Heart left ventricle (tissue), 16 donors: ENCODE data around the gene IFT43. TPM values are rescaled to one million over a fixed set of nuclear protein-coding genes. Genes with fewer than 3 reads are reported as not detected.

Source experiments
- ATAC-seq, 4 donors: fragments of 200-7000 bp; cut with Tn5 transposase; one replicate each; pipeline ENCODE4 v1.9.1; 2020 to 2022; ENCODE audit warnings: moderate library complexity in 4 of 4, mild to moderate bottlenecking in 3 of 4, moderate number of reproducible peaks in 1 of 4
- DNase-seq, 5 donors: peaks; one replicate each; pipeline ENCODE4 v3.0.0-alpha.2; 2020
- H3K27ac ChIP-seq, 12 donors: fragments of 200-600 bp; sonication (generic) in 4 of 12; one replicate each; pipeline versions ENCODE4 v1.5.0 to v1.8.0; 2016 to 2022; ENCODE audit warnings: mild to moderate bottlenecking in 2 of 12
- H3K27me3 ChIP-seq, 9 donors: fragments of 200-600 bp; sonication (generic) in 2 of 9; one replicate each; pipeline versions ENCODE4 v1.5.1 to v1.8.0; 2016 to 2022; ENCODE audit warnings: mild to moderate bottlenecking in 3 of 9
- H3K36me3 ChIP-seq, 9 donors: fragments of 200-600 bp; sonication (generic) in 2 of 9; one replicate each; pipeline versions ENCODE4 v1.5.0 to v1.8.0; 2018 to 2022; ENCODE audit warnings: mild to moderate bottlenecking in 2 of 9
- H3K4me1 ChIP-seq, 12 donors: fragments of 200-600 bp; sonication (generic) in 4 of 12; one replicate each; pipeline versions ENCODE4 v1.5.0 to v1.8.0; 2016 to 2022; ENCODE audit warnings: mild to moderate bottlenecking in 3 of 12
- H3K4me3 ChIP-seq, 12 donors: fragments of 200-600 bp; sonication (generic) in 4 of 12; one replicate each; pipeline versions ENCODE4 v1.5.0 to v1.8.0; 2017 to 2022; ENCODE audit warnings: mild to moderate bottlenecking in 9 of 12, moderate library complexity in 4 of 12
- H3K9me3 ChIP-seq, 12 donors: fragments of 200-600 bp; sonication (generic) in 4 of 12; one replicate each; pipeline versions ENCODE4 v1.5.0 to v1.8.0; 2016 to 2022; ENCODE audit warnings: mild to moderate bottlenecking in 1 of 12
- CTCF ChIP-seq, 12 donors: fragments of 200-600 bp; sonication (generic) in 4 of 12; IDR thresholded peaks; one replicate each; pipeline versions ENCODE4 v1.5.0 to v1.8.0; 2018 to 2022; ENCODE audit warnings: antibody characterized with exemption in 12 of 12, mild to moderate bottlenecking in 5 of 12
- POLR2A ChIP-seq, 2 donors: fragments of 450-650 bp; IDR thresholded peaks; one replicate each; pipeline ENCODE4 v1.6.1; 2017; ENCODE audit warnings: antibody characterized with exemption in 2 of 2, mild to moderate bottlenecking in 2 of 2, moderate library complexity in 2 of 2
- WGBS, 4 donors: extraction: QIAGEN DNeasy Blood & Tissue Kit in 2 of 4; methylation state at CpG; one replicate each; pipeline versions ENCODE4 v1.1.5 to v1.1.7; 2013 to 2018; 5-methylcytosine and 5-hydroxymethylcytosine counted together
- intact Hi-C, 10 donors: fragments of 100-400 bp; cut with DNase I; formaldehyde crosslinking; loops; one replicate each; pipeline versions ENCODE4 v1.11.1 to v1.14.2; 2022
- polyA plus RNA-seq, 2 donors: library from polyadenylated mRNA; stranded (reverse); fragments of 200-250 nt; gene quantifications; one replicate each; pipeline ENCODE4 v1.2.3, GENCODE V29; 2013
- total RNA-seq, 9 donors: library from RNA; depleted of rRNA in 2 of 9; stranded (reverse); fragments of >200 nt in 2 of 9; fragmentation: NEBNext Ultra II Directional in 3 of 9; extraction: Animal tissue kit (Norgen Biotek cat#: 25700) in 3 of 9; gene quantifications; one replicate each; pipeline versions ENCODE4 v1.1.0 to v1.2.4, GENCODE V29; 2016 to 2023
- donor health status: ischemic (EF 13 %, LVEDD 7.1; RV severe dilation, severe dysfunction).
- donor health status: healthy with polysubstance abuse.
- donor health status: DM: no; HTN: yes; CAD: no.
- donor health status: DM: no; HTN: no; CAD: no.
- donor health status: ischemic (EF 25% LVEDD 6.9; RV normal size, moderate dysfunction).
- donor health status: ischemic (EF 25% LVEDD 5.7; RV mildly dilated, moderate dysfunction).
- donor health status: healthy.
- donor health status: DM: yes; HTN: yes; CAD: no.
- donor health status: ischemic (EF 35%, LVEDD 5.7; RV mildly dilated, moderate dysfunction).
- donor health status: nonischemic (EF 11% LVEDD 7.7; RV severe dilation, severe dysfunction).
- donor health status: DM: yes; HTN: yes; CAD: no.
- donor health status: PGD.
- donor health status: ischemic (EF 29% LVEDD 5.4; RV normal size, mild dysfunction).
- donor health status: nonischemic (EF 23%, LVEDD 6.1; RV moderate dilation, normal function).

IFT43 gene
- total and polyA plus RNA-seq, 11 donors, result 22.8 to 54.7 (median 30.8) TPM

- WGBS, 4 donors, result 39 to 70% (median 50%) methylated on average over 2 to 3 of the region's 3 CpGs
- no peak for ATAC-seq
- Histone ChIP-seq H3K36me3 (no peaks in the 10 kb centered on the region), H3K27ac (no peak overlapping the region), H3K9me3 (no peaks in the 10 kb centered on the region), H3K4me3 (no peak overlapping the region), H3K4me1 (no peaks in the 10 kb centered on the region), H3K27me3 (peaks cover 0 to 64% (median 34%) of the 10 kb centered on the region in 9 donors)
- TF ChIP-seq CTCF (IDR thresholded peaks at IDR 0.05) (no peak), POLR2A (IDR thresholded peaks at IDR 0.05) (no peak)
- no peak for DNase-seq
- intact Hi-C loops, result no loop called here
Observed at GRCh38 chr14:76129851-76130576, 144.5 kb downstream of the IFT43 start.

DNA sequence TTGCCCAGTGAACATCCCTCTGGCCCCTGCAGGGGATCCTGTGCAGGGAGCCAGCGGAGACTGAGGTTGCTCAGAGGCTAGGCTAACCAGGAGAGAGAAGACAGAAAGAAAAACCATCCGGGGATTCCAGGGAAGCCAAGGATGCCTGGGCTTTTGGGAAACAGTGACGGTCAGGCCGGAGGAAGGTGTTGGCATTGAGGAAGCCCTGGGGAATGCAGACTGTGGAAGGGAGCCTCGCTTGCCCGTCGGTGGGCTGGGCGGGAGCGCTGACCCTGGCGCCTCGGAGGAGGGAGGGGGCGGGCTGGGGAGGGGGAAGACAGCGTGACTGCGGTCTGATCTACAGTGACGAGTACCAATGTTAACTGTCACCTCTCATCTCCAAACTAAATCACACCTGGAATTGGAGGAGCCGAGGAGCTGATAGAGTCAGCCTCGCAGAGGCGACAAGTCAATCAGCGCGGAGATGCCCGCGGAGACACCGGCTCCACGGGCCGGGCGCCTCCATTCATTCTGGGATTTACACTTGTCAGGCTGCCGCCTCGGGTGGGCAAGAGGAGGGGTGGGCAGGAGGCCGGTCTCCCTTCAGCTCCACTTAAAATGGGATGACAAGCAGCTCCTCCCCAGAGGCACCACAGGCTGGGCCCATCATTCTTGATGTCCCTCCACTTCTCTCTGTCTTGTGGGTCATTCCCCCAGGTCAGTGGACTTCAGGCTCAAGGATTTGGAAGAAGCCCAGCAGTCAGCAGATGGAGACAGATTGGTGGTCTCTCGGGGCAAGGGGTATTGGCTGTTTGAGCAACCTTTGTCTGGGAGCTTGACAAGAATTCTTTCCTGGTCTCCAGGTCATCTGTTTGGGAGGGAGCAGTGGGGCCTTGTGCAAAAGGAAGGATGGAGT, 145.8 kb downstream of the IFT43 start:
- TF ChIP-seq CTCF (IDR thresholded peaks at IDR 0.05) (no peak), POLR2A (IDR thresholded peaks at IDR 0.05) (no peak)
- DNase-seq (no peak), ATAC-seq (no peak)
- Histone ChIP-seq H3K9me3 (no peaks in the 10 kb centered on the region), H3K4me1 (no peaks in the 10 kb centered on the region), H3K27me3 (peaks cover 3 to 77% (median 47%) of the 10 kb centered on the region in 9 donors), H3K36me3 (no peaks in the 10 kb centered on the region), H3K27ac (no peak overlapping the region), H3K4me3 (no peak overlapping the region)
- 5 to 13% (median 10%) methylated on average over 27 to 30 of the region's 30 CpGs for WGBS, 4 donors
- intact Hi-C loops, result no loop called here

DNA sequence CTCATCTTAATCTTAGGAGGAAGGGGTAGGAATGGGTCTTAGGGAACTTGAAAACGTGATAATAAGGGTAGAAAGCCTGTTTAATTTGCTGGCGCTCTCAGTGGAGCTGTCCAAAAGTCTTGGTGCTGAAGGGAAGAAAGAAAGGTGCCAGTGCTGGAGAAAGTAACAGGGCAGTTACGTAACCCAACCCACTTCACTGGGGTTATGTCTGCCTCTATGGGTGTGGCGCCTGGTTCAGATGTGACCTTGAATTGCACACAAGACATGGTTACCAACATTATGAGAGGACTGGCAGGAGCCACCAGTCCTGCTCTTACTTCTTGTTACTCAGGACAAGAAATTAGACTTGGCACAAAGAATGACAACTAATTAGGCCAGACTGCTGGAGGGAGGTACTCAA, 147.5 kb downstream of the IFT43 start:
- Histone ChIP-seq H3K27ac (no peak overlapping the region), H3K4me1 (no peaks in the 10 kb centered on the region), H3K9me3 (no peaks in the 10 kb centered on the region), H3K4me3 (no peak overlapping the region), H3K27me3 (peaks cover 3 to 88% (median 65%) of the 10 kb centered on the region in 9 donors), H3K36me3 (no peaks in the 10 kb centered on the region)
- WGBS, 4 donors, result 9 to 16% (median 12%) methylated on average over 4 of the region's 4 CpGs
- TF ChIP-seq CTCF (IDR thresholded peaks at IDR 0.05) (no peak), POLR2A (IDR thresholded peaks at IDR 0.05) (no peak)
- intact Hi-C loops, result no loop called here
- DNase-seq (no peak), ATAC-seq (no peak)

Other genes with a start within 250 kb of the IFT43 start
- 10 to 100 TPM; 13.3 to 44.0 (median 32.1) TPM for gene TGFB3, start 3.8 kb upstream of the IFT43 start, total RNA-seq
- 1 to 10 TPM; 7.9 to 8.6 TPM for gene TGFB3, start 3.8 kb upstream of the IFT43 start, polyA plus RNA-seq
- gene GPATCH2L, start 166.2 kb downstream of the IFT43 start, total RNA-seq, result 10 to 100 TPM; 21.0 to 32.8 (median 25.1) TPM
- 10 to 100 TPM in 1 of 2 donors, 1 to 10 TPM in 1; 5.7 to 13.9 TPM for gene GPATCH2L, start 166.2 kb downstream of the IFT43 start, polyA plus RNA-seq